ENCODE results near the gene DPY30. TPM values are rescaled to one million over a fixed set of nuclear protein-coding genes. Genes with fewer than 3 reads are reported as not detected.

DPY30 gene
- total and polyA plus RNA-seq, 5 experiments from 2014 or later: 46.7 to 179 (median 151) TPM

- POLR2A ChIA-PET: no interaction called here
- Mint-ChIP-seq H3K4me3 (no peak overlapping the region), H3K4me1 (peaks cover 15 to 41% (median 34%) of the 10 kb centered on the region in 4 donors)
Measured at GRCh38 chr2:31987454-31988220, 52.0 kb downstream of the DPY30 start.

GRCh38 chr2:31986906-31987305 lies 52.7 kb downstream of the DPY30 start:
- Mint-ChIP-seq H3K36me3 (peaks cover 0 to 21% (median 6%) of the 10 kb centered on the region in 3 donors), H3K4me3 (no peak overlapping the region), H3K27me3 (no peaks in the 10 kb centered on the region), H3K4me1 (peaks cover 12 to 38% (median 31%) of the 10 kb centered on the region in 4 donors), H3K9me3 (peaks cover 0 to 1% (median 0%) of the 10 kb centered on the region in 9 donors), H3K27ac (peak overlapping the region in 7 of 10 donors; percentile 29 to 74 (median 61))
- POLR2A ChIA-PET: no interaction called here
- no peak for ATAC-seq
- DNase-seq: no peak

More at GRCh38 chr2:31987454-31988220, 52.0 kb downstream of the DPY30 start:
- ATAC-seq: no peak
- Mint-ChIP-seq H3K27ac (peak overlapping the region in 5 of 10 donors; percentile 10 to 87 (median 57)), H3K9me3 (peaks cover 0 to 1% (median 0%) of the 10 kb centered on the region in 9 donors), H3K27me3 (no peaks in the 10 kb centered on the region), H3K36me3 (peaks cover 0 to 24% (median 5%) of the 10 kb centered on the region in 3 donors)
- no peak for DNase-seq

GRCh38 chr2:31983762-31984467 lies 55.7 kb downstream of the DPY30 start:
- ATAC-seq: no peak
- H3K27ac Mint-ChIP-seq: peak overlapping the region in 2 of 10 donors; percentile 51 to 83
- POLR2A ChIA-PET: no interaction called here

DNA sequence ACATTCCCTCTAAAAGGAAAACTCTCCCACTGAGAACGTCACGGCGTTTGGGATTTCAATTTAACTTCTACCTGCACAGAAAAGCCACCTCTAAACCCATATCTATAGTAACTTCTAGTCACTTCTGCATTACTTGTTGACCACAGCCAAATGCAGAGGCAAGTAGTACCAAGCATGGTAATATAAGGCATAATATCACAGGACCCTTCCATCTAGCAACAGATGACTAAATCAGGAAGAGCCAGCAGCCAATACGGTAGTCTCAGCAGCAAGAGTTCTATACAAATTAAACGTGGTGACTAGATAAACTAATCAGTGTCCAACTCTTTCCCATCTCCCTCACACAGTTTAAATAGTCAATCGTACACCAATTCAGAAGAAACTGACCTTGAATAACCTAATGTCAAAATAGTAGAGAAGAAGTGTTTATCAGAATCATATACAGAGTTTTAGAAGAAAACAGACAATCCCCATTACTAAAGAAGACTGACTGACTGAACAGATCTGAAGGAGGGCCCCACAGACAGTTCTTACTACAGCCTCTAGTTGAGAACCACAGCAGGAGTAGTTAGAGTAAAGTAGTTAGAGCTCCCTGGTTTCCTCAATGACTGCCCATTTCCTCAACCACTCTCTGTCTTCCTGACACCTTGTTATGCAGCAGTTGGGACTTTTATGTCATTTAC lies 58.8 kb downstream of the DPY30 start:
- Mint-ChIP-seq H3K36me3 (peaks cover 0 to 17% (median 2%) of the 10 kb centered on the region in 3 donors), H3K4me3 (peak overlapping the region in 8 of 10 donors; percentile 3 to 56 (median 30)), H3K4me1 (peaks cover 18 to 42% (median 36%) of the 10 kb centered on the region in 4 donors), H3K9me3 (no peaks in the 10 kb centered on the region), H3K27me3 (no peaks in the 10 kb centered on the region), H3K27ac (peak overlapping the region; percentile 1 to 83 (median 73))
- DNase-seq: peak in 4 of 10 donors; percentile 4 to 41 (median 26)
- peak; percentile 91 to 96 for ATAC-seq
- POLR2A ChIA-PET: no interaction called here

More at GRCh38 chr2:31983762-31984467, 55.7 kb downstream of the DPY30 start:
- no peak for DNase-seq
- H3K4me3 Mint-ChIP-seq: no peak overlapping the region
- no peaks in the 10 kb centered on the region for H3K9me3 Mint-ChIP-seq
- H3K4me1 Mint-ChIP-seq: peaks cover 19 to 47% (median 40%) of the 10 kb centered on the region in 4 donors
- peaks cover 0 to 18% (median 2%) of the 10 kb centered on the region in 3 donors for H3K36me3 Mint-ChIP-seq
- H3K27me3 Mint-ChIP-seq: no peaks in the 10 kb centered on the region

GRCh38 chr2:31979956-31980355 lies 59.6 kb downstream of the DPY30 start:
- Mint-ChIP-seq H3K36me3 (peaks cover 0 to 14% (median 2%) of the 10 kb centered on the region in 3 donors), H3K4me1 (peaks cover 18 to 44% (median 39%) of the 10 kb centered on the region in 4 donors), H3K27me3 (no peaks in the 10 kb centered on the region), H3K27ac (no peak overlapping the region), H3K4me3 (no peak overlapping the region), H3K9me3 (no peaks in the 10 kb centered on the region)
- DNase-seq: no peak
- no peak for ATAC-seq
- POLR2A ChIA-PET: no interaction called here

- H3K36me3 Mint-ChIP-seq: peaks cover 0 to 7% (median 5%) of the 10 kb centered on the region in 3 donors
- H3K27me3 Mint-ChIP-seq: no peaks in the 10 kb centered on the region
- no peak for DNase-seq
Measured at GRCh38 chr2:31979018-31979417, 60.6 kb downstream of the DPY30 start.

GRCh38 chr2:31978436-31978835 lies 61.2 kb downstream of the DPY30 start:
- peaks cover 0 to 5% (median 3%) of the 10 kb centered on the region in 3 donors for H3K36me3 Mint-ChIP-seq
- H3K4me3 Mint-ChIP-seq: no peak overlapping the region
- peak overlapping the region in 1 of 10 donors; percentile 7 for H3K27ac Mint-ChIP-seq
- POLR2A ChIA-PET: no interaction called here
- DNase-seq (no peak), ATAC-seq (no peak)
- no peaks in the 10 kb centered on the region for H3K27me3 Mint-ChIP-seq
- peaks cover 19 to 53% (median 44%) of the 10 kb centered on the region in 4 donors for H3K4me1 Mint-ChIP-seq
- no peaks in the 10 kb centered on the region for H3K9me3 Mint-ChIP-seq

More at GRCh38 chr2:31979018-31979417, 60.6 kb downstream of the DPY30 start:
- Mint-ChIP-seq H3K4me3 (peak overlapping the region in 1 of 10 donors; percentile 45), H3K27ac (peak overlapping the region in 3 of 10 donors; percentile 7 to 66 (median 9)), H3K4me1 (peaks cover 18 to 52% (median 43%) of the 10 kb centered on the region in 4 donors), H3K9me3 (no peaks in the 10 kb centered on the region)
- ATAC-seq: no peak
- POLR2A ChIA-PET: no interaction called here

Other genes starting within 250 kb of the DPY30 start
- 10 to 100 TPM; 35.1 to 35.8 TPM for gene MEMO1, start 28.8 kb downstream of the DPY30 start, total RNA-seq
- gene MEMO1, start 28.8 kb downstream of the DPY30 start, polyA plus RNA-seq: 10 to 100 TPM; 23.7 to 26.2 (median 25.2) TPM
- 10 to 100 TPM; 24.8 to 24.9 TPM for gene SPAST, start 23.8 kb upstream of the DPY30 start, total RNA-seq
- 1 to 10 TPM; 6.8 to 9.7 (median 9.0) TPM for gene SPAST, start 23.8 kb upstream of the DPY30 start, polyA plus RNA-seq
- gene SLC30A6, start 126.1 kb upstream of the DPY30 start, total RNA-seq: 10 to 100 TPM; 20.7 to 21.6 TPM
- 10 to 100 TPM in 1 of 3 donors, 1 to 10 TPM in 2; 8.9 to 10.3 (median 9.6) TPM for gene SLC30A6, start 126.1 kb upstream of the DPY30 start, polyA plus RNA-seq
- not detected for gene NLRC4, start 225.1 kb upstream of the DPY30 start, total RNA-seq
- under 1 TPM in 2 of 3 donors, not detected in 1; 0.13 to 0.16 TPM for gene NLRC4, start 225.1 kb upstream of the DPY30 start, polyA plus RNA-seq
- 10 to 100 TPM; 30.9 to 31.9 TPM for gene YIPF4, start 238.1 kb upstream of the DPY30 start, total RNA-seq
- gene YIPF4, start 238.1 kb upstream of the DPY30 start, polyA plus RNA-seq: 10 to 100 TPM; 14.7 to 16.1 (median 14.8) TPM

Measured in naive thymus-derived CD8-positive, alpha-beta T cell (primary cell).